Endodermal cell (in vitro differentiated cells): ENCODE results near the gene RUNX2. TPM values are rescaled to one million over a fixed set of nuclear protein-coding genes. Genes with fewer than 3 reads are reported as not detected.
A peak's percentile ranks its signal among the peaks of the same experiment; 100 is the strongest.

Experiments
- DNase-seq: peaks from one replicate; pipeline ENCODE4 v3.0.0-alpha.2; 2017
- H3K27ac ChIP-seq: 2 replicates; pipeline ENCODE4 v1.5.1; 2013; ENCODE audit warnings: mild to moderate bottlenecking, low read depth, low read length, moderate library complexity
- H3K27me3 ChIP-seq: 2 replicates; pipeline ENCODE4 v1.6.1; 2013; ENCODE audit warnings: mild to moderate bottlenecking, low read length, moderate library complexity; ENCODE audit not compliant: insufficient read depth, control insufficient read depth, poor library complexity, severe bottlenecking
- H3K36me3 ChIP-seq: 2 replicates; pipeline ENCODE4 v1.7.0; 2013; ENCODE audit warnings: mild to moderate bottlenecking, low read length, moderate library complexity; ENCODE audit not compliant: control insufficient read depth, insufficient read depth
- H3K4me1 ChIP-seq: one replicate; pipeline ENCODE4 v1.7.0; 2013; ENCODE audit warnings: low read length; ENCODE audit not compliant: control insufficient read depth, insufficient read depth
- H3K4me3 ChIP-seq: 2 replicates; pipeline ENCODE4 v1.5.1; 2013; ENCODE audit warnings: mild to moderate bottlenecking, low read length, moderate library complexity
- H3K9ac ChIP-seq: 2 replicates; pipeline ENCODE4 v1.6.1; 2013; ENCODE audit warnings: mild to moderate bottlenecking, low read length, moderate library complexity; ENCODE audit not compliant: poor library complexity, severe bottlenecking; ENCODE audit errors: extremely low read depth
- H3K9me3 ChIP-seq: 2 replicates; pipeline ENCODE4 v1.6.1; 2013; ENCODE audit warnings: mild to moderate bottlenecking, low read length, moderate library complexity; ENCODE audit not compliant: control insufficient read depth
- H3K27ac Mint-ChIP-seq: 2 replicates; pipeline ENCODE4 v1.8.0; 2020; ENCODE audit warnings: mixed read lengths
- H3K27me3 Mint-ChIP-seq: 2 replicates; pipeline ENCODE4 v1.8.0; 2021; ENCODE audit warnings: mild to moderate bottlenecking, mixed read lengths; ENCODE audit not compliant: insufficient read depth
- H3K36me3 Mint-ChIP-seq: 2 replicates; pipeline ENCODE4 v1.8.0; 2020; ENCODE audit warnings: low read depth, mixed read lengths
- H3K4me1 Mint-ChIP-seq: 2 replicates; pipeline ENCODE4 v1.8.0; 2020; ENCODE audit warnings: mixed read lengths
- H3K4me3 Mint-ChIP-seq: 2 replicates; pipeline ENCODE4 v1.8.0; 2020; ENCODE audit warnings: mild to moderate bottlenecking, moderate library complexity, mixed read lengths
- H3K9me3 Mint-ChIP-seq: 2 replicates; pipeline ENCODE4 v1.8.0; 2020; ENCODE audit warnings: mild to moderate bottlenecking, mixed read lengths
- CTCF ChIP-seq: fragments of 200-600 bp; sonication (generic); conservative IDR thresholded peaks from 2 replicates; pipeline ENCODE4 v1.5.0; 2021; ENCODE audit warnings: antibody characterized with exemption, mild to moderate bottlenecking
- WGBS, 2 experiments: methylation state at CpG; one replicate each; pipeline versions ENCODE4 v1.1.5 to v1.1.7; 2013; ENCODE audit warnings: missing lambda C conversion rate in 2 of 2, mixed read lengths in 1 of 2; ENCODE audit not compliant: insufficient coverage in 1 of 2, insufficient read length in 1 of 2; 5-methylcytosine and 5-hydroxymethylcytosine counted together
- total RNA-seq, 2 donors: library from RNA; stranded (reverse); fragmentation: NEBNext Ultra II Directional in 1 of 2; extraction: Animal tissue kit (Norgen Biotek cat#: 25700) in 1 of 2; gene quantifications; 2 replicates in 1 of 2; 3 replicates in 1 of 2; pipeline ENCODE4 v1.2.1, GENCODE V29; 2021

The RUNX2 gene
- total RNA-seq, 2 donors from 2014 or later, result 0.18 to 0.26 TPM

GRCh38 chr6:45420909-45421708, 93.0 kb downstream of the RUNX2 start:
- DNase-seq, result no peak
- peaks cover 27% of the 10 kb centered on the region for H3K4me1 Mint-ChIP-seq
- peaks cover 96% of the 10 kb centered on the region for H3K27me3 Mint-ChIP-seq
- peak overlapping the region; percentile 69 for H3K4me3 Mint-ChIP-seq
- 2 to 10% methylated on average over 6 to 19 of the region's 19 CpGs for WGBS, 2 experiments
- no peaks in the 10 kb centered on the region for H3K4me1 ChIP-seq
- H3K9ac ChIP-seq, result no peak overlapping the region
- H3K9me3 ChIP-seq, result no peaks in the 10 kb centered on the region
- no peaks in the 10 kb centered on the region for H3K36me3 ChIP-seq
- peaks cover 95% of the 10 kb centered on the region for H3K27me3 ChIP-seq
- no peaks in the 10 kb centered on the region for H3K9me3 Mint-ChIP-seq
- no peak overlapping the region for H3K27ac ChIP-seq
- H3K36me3 Mint-ChIP-seq, result no peaks in the 10 kb centered on the region
- H3K27ac Mint-ChIP-seq, result no peak overlapping the region
- no peak for TF ChIP-seq CTCF
- H3K4me3 ChIP-seq, result peak overlapping the region; percentile 81

- Histone ChIP-seq H3K4me1 (no peaks in the 10 kb centered on the region), H3K27me3 (peaks cover 91% of the 10 kb centered on the region), H3K9me3 (no peaks in the 10 kb centered on the region), H3K9ac (no peak overlapping the region), H3K4me3 (peak overlapping the region; percentile 81), H3K27ac (no peak overlapping the region), H3K36me3 (no peaks in the 10 kb centered on the region)
- peak; percentile 79 for DNase-seq
- Mint-ChIP-seq H3K27me3 (peaks cover 92% of the 10 kb centered on the region), H3K27ac (no peak overlapping the region), H3K36me3 (no peaks in the 10 kb centered on the region), H3K4me1 (peaks cover 27% of the 10 kb centered on the region), H3K9me3 (no peaks in the 10 kb centered on the region), H3K4me3 (peak overlapping the region; percentile 69)
- no peak for TF ChIP-seq CTCF
- WGBS, 2 experiments, result 0% methylated on average over 24 to 83 of the region's 83 CpGs
These were observed 93.8 kb downstream of the RUNX2 start for GRCh38 chr6:45421709-45422502.

- no peaks in the 10 kb centered on the region for H3K4me1 ChIP-seq
- Mint-ChIP-seq H3K27ac (no peak overlapping the region), H3K4me1 (peaks cover 27% of the 10 kb centered on the region), H3K27me3 (peaks cover 88% of the 10 kb centered on the region), H3K9me3 (no peaks in the 10 kb centered on the region), H3K4me3 (peak overlapping the region; percentile 69), H3K36me3 (no peaks in the 10 kb centered on the region)
- H3K36me3 ChIP-seq, result no peaks in the 10 kb centered on the region
- H3K27ac ChIP-seq, result no peak overlapping the region
- peaks cover 87% of the 10 kb centered on the region for H3K27me3 ChIP-seq
- H3K9me3 ChIP-seq, result no peaks in the 10 kb centered on the region
- peak overlapping the region; percentile 81 for H3K4me3 ChIP-seq
- 0% methylated on average over 21 to 55 of the region's 55 CpGs for WGBS, 2 experiments
- DNase-seq, result peak; percentile 84
- H3K9ac ChIP-seq, result no peak overlapping the region
- TF ChIP-seq CTCF, result no peak
These were observed 94.5 kb downstream of the RUNX2 start for GRCh38 chr6:45422503-45423110.
